NB4 (cell line): ENCODE data around the gene ACOD1.

Experiments used
- MAX ChIP-seq: IDR thresholded peaks from 2 replicates; pipeline ENCODE4 v1.6.1; 2011; ENCODE audit warnings: low read depth, low read length
- TF ChIP-seq, protein P1 (sequence below): IDR thresholded peaks from one replicate; pipeline ENCODE4 v1.5.1; 2012; ENCODE audit warnings: low read depth, low read length

GRCh38 chr13:76904507-76904906 lies 43.8 kb upstream of the ACOD1 start:
- no peak for TF ChIP-seq MAX
- TF ChIP-seq, protein P1, sequence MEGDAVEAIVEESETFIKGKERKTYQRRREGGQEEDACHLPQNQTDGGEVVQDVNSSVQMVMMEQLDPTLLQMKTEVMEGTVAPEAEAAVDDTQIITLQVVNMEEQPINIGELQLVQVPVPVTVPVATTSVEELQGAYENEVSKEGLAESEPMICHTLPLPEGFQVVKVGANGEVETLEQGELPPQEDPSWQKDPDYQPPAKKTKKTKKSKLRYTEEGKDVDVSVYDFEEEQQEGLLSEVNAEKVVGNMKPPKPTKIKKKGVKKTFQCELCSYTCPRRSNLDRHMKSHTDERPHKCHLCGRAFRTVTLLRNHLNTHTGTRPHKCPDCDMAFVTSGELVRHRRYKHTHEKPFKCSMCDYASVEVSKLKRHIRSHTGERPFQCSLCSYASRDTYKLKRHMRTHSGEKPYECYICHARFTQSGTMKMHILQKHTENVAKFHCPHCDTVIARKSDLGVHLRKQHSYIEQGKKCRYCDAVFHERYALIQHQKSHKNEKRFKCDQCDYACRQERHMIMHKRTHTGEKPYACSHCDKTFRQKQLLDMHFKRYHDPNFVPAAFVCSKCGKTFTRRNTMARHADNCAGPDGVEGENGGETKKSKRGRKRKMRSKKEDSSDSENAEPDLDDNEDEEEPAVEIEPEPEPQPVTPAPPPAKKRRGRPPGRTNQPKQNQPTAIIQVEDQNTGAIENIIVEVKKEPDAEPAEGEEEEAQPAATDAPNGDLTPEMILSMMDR, result no peak
